ENCODE results near the gene TMEM259. TPM values are rescaled to one million over a fixed set of nuclear protein-coding genes. Genes with fewer than 3 reads are reported as not detected.

TMEM259 gene
- total and polyA plus RNA-seq, 9 of the 15 experiments (the other 6 are each of a cell fraction or from before 2014, with no cell fraction given): 0.52 to 231 (median 63.6) TPM

GRCh38 chr19:977058-977464 lies 43.9 kb downstream of the TMEM259 start:
- 80% methylated on average over 20 of the region's 24 CpGs for WGBS (ENCODE audit: insufficient coverage, low coverage, missing lambda C conversion rate)
- Histone ChIP-seq H3K9ac (ENCODE audit: insufficient read depth in 1 of 2, low read depth in 2 of 2, low read length in 2 of 2) (no peak overlapping the region; a peak in 1 of 4 replicates), H3K4me3 (no peak overlapping the region), H3K36me3 (ENCODE audit: control insufficient read depth, insufficient read depth, low read length) (peaks cover 18% of the 10 kb centered on the region; the same call in 1 of the 3 replicates), H3K27ac (ENCODE audit: extremely low read depth, low read depth, low read length) (no peak overlapping the region), H3K4me2 (ENCODE audit: insufficient read depth, low read length) (no peak overlapping the region), H3K79me2 (ENCODE audit: control insufficient read depth, insufficient read depth, low read length) (peaks cover 10% of the 10 kb centered on the region), H4K20me1 (replicated peaks; ENCODE audit: control insufficient read depth, insufficient read depth, low read length) (no peaks in the 10 kb centered on the region), H2AFZ (ENCODE audit: low read depth, low read length) (no peak overlapping the region), H3K9me3 (replicated peaks; ENCODE audit: control insufficient read depth, insufficient read depth, low read depth, low read length) (no peaks in the 10 kb centered on the region; the same call in 1 of the 2 replicates), H3K27me3 (ENCODE audit: control insufficient read depth in 2 of 2, insufficient read depth in 2 of 2, low read length in 2 of 2) (no peaks in the 10 kb centered on the region), H3K9me1 (ENCODE audit: control insufficient read depth, insufficient read depth, low read length) (no peaks in the 10 kb centered on the region), H3K4me1 (replicated peaks in 1 of 2; ENCODE audit: control insufficient read depth in 2 of 2, insufficient read depth in 2 of 2, low read length in 2 of 2) (peaks cover 14 to 68% of the 10 kb centered on the region in 2 experiments)
- no peak for TF ChIP-seq ZNF780A (CRISPR knock-in tag; IDR thresholded peaks at IDR 0.05)
- TF ChIP-seq ZNF121 (CRISPR knock-in tag; conservative IDR thresholded peaks at IDR 0.05): no peak
- peak; percentile 84 for TF ChIP-seq RBM22 (IDR thresholded peaks at IDR 0.05; ENCODE audit: low read depth, low read length, poor library complexity, severe bottlenecking)
- no peak for TF ChIP-seq MCM7 (IDR thresholded peaks at IDR 0.05)
- TF ChIP-seq POLR2G (IDR thresholded peaks at IDR 0.05; ENCODE audit: low read depth, low read length): peak; percentile 76
- no peak for TF ChIP-seq DNMT1 (IDR thresholded peaks at IDR 0.05)
- no peak for TF ChIP-seq RAD21 (CRISPR knock-in tag; conservative IDR thresholded peaks at IDR 0.05 in 1 of 2, IDR thresholded peaks at IDR 0.05 in 1 of 2)
- TF ChIP-seq GABPB2 (CRISPR knock-in tag; conservative IDR thresholded peaks at IDR 0.05): no peak
- no peak for TF ChIP-seq ZNF197 (CRISPR knock-in tag; IDR thresholded peaks at IDR 0.05; ENCODE audit: low read depth)
- TF ChIP-seq ZNF384 (IDR thresholded peaks at IDR 0.05; ENCODE audit: low read depth, low read length): no peak
- TF ChIP-seq ILK (tag; IDR thresholded peaks at IDR 0.05; ENCODE audit: borderline replicate concordance, low read depth): no peak
- no peak for TF ChIP-seq MLLT1 (IDR thresholded peaks at IDR 0.05)
- TF ChIP-seq ZNF165 (CRISPR knock-in tag; IDR thresholded peaks at IDR 0.05; ENCODE audit: borderline replicate concordance): no peak
- TF ChIP-seq NFXL1 (CRISPR knock-in tag; IDR thresholded peaks at IDR 0.05): no peak
- TF ChIP-seq MAFF (IDR thresholded peaks at IDR 0.05; ENCODE audit: low read length): no peak
- TF ChIP-seq MTA3 (IDR thresholded peaks at IDR 0.05; ENCODE audit: borderline replicate concordance): no peak
- no peak for TF ChIP-seq ZNF583 (CRISPR knock-in tag; IDR thresholded peaks at IDR 0.05)
- peak; percentile 20; the same call in 1 of the 2 replicates for TF ChIP-seq ZBTB7A (IDR thresholded peaks at IDR 0.05; ENCODE audit: borderline replicate concordance, control insufficient read depth, low read depth, low read length)
- peak; percentile 32; the same call in 1 of the 2 replicates for TF ChIP-seq TFAP4 (CRISPR knock-in tag; IDR thresholded peaks at IDR 0.05; ENCODE audit: borderline replicate concordance)
- TF ChIP-seq ZFP1 (CRISPR knock-in tag; IDR thresholded peaks at IDR 0.05): no peak
- in situ Hi-C loops (cut with MboI) (no loop called here), intact Hi-C loops (cut with micrococcal nuclease) (no loop called here)
- BruUV-seq (replicated peaks): no TSS peak
- ATAC-seq: no peak
- FAIRE-seq: no peak
- CTCF ChIA-PET (ENCODE audit: low intra/inter-chr PET ratio): no interaction called here
- DNase-seq (ENCODE audit: extremely low read depth in 1 of 4, low spot score in 3 of 4): no peak
- POLR2A ChIA-PET: interaction anchor here (0.6 to 1.5 kb wide), 5 partner anchors 10 to 177 kb away, joined by 3 to 6 read pairs (median 3); no protein-coding TSS in a partner anchor
